Effector memory CD4-positive, alpha-beta T cell (primary cell): Measurements from ENCODE around the gene CANT1.
A peak's percentile ranks its signal among the peaks of the same experiment; 100 is the strongest.

ENCODE experiments used
- DNase-seq, 3 donors: peaks; one replicate each; pipeline ENCODE4 v3.0.0-alpha.2; 2020
- H3K27ac ChIP-seq: 2 replicates; pipeline ENCODE4 v1.7.0; 2013; ENCODE audit warnings: mild to moderate bottlenecking, low read length, moderate library complexity; ENCODE audit not compliant: insufficient read depth, poor library complexity, severe bottlenecking
- H3K27me3 ChIP-seq: replicated peaks from 2 replicates; pipeline ENCODE4 v1.7.0; 2013; ENCODE audit warnings: mild to moderate bottlenecking, low read length; ENCODE audit not compliant: insufficient read depth, control insufficient read depth, poor library complexity, severe bottlenecking
- H3K36me3 ChIP-seq: 2 replicates; pipeline ENCODE4 v1.7.0; 2013; ENCODE audit warnings: mild to moderate bottlenecking, low read length, moderate library complexity; ENCODE audit not compliant: control insufficient read depth, insufficient read depth
- H3K4me1 ChIP-seq: 2 replicates; pipeline ENCODE4 v1.7.0; 2013; ENCODE audit warnings: low read length, mild to moderate bottlenecking; ENCODE audit not compliant: control insufficient read depth, insufficient read depth, poor library complexity, severe bottlenecking
- H3K4me3 ChIP-seq: 2 replicates; pipeline ENCODE4 v1.7.0; 2013; ENCODE audit warnings: low read length, low read depth, mild to moderate bottlenecking; ENCODE audit not compliant: insufficient read depth, poor library complexity, severe bottlenecking
- H3K9me3 ChIP-seq: 2 replicates; pipeline ENCODE4 v1.7.0; 2013; ENCODE audit warnings: mild to moderate bottlenecking, low read length, moderate library complexity; ENCODE audit not compliant: control insufficient read depth

Gene CANT1

GRCh38 chr17:79043191-79043930, 33.8 kb upstream of the CANT1 start:
- H3K4me1 ChIP-seq, result no peaks in the 10 kb centered on the region
- H3K4me3 ChIP-seq, result no peak overlapping the region
- no peaks in the 10 kb centered on the region for H3K27me3 ChIP-seq
- no peak overlapping the region for H3K27ac ChIP-seq
- H3K9me3 ChIP-seq, result no peaks in the 10 kb centered on the region
- no peaks in the 10 kb centered on the region for H3K36me3 ChIP-seq
- no peak for DNase-seq

- Histone ChIP-seq H3K27me3 (no peaks in the 10 kb centered on the region), H3K4me1 (no peaks in the 10 kb centered on the region), H3K4me3 (no peak overlapping the region), H3K9me3 (no peaks in the 10 kb centered on the region), H3K27ac (no peak overlapping the region), H3K36me3 (no peaks in the 10 kb centered on the region)
- peak; percentile 25 to 52 (median 34) for DNase-seq
Measured at GRCh38 chr17:79042421-79043190, 33.0 kb upstream of the CANT1 start.

- no peaks in the 10 kb centered on the region for H3K36me3 ChIP-seq
- no peaks in the 10 kb centered on the region for H3K4me1 ChIP-seq
- no peak overlapping the region for H3K4me3 ChIP-seq
- H3K27me3 ChIP-seq, result no peaks in the 10 kb centered on the region
- H3K27ac ChIP-seq, result no peak overlapping the region
- DNase-seq, result no peak
- H3K9me3 ChIP-seq, result no peaks in the 10 kb centered on the region
Measured at GRCh38 chr17:79041723-79042420, 32.3 kb upstream of the CANT1 start.

- Histone ChIP-seq H3K27ac (no peak overlapping the region), H3K4me3 (no peak overlapping the region), H3K4me1 (no peaks in the 10 kb centered on the region), H3K27me3 (no peaks in the 10 kb centered on the region), H3K36me3 (no peaks in the 10 kb centered on the region), H3K9me3 (no peaks in the 10 kb centered on the region)
- no peak for DNase-seq
Measured at GRCh38 chr17:79041041-79041570, 31.5 kb upstream of the CANT1 start.

- no peak for DNase-seq
- H3K36me3 ChIP-seq, result no peaks in the 10 kb centered on the region
- no peaks in the 10 kb centered on the region for H3K4me1 ChIP-seq
- no peaks in the 10 kb centered on the region for H3K27me3 ChIP-seq
- H3K9me3 ChIP-seq, result no peaks in the 10 kb centered on the region
- no peak overlapping the region for H3K27ac ChIP-seq
- no peak overlapping the region for H3K4me3 ChIP-seq
Measured at GRCh38 chr17:79039886-79040285, 30.3 kb upstream of the CANT1 start.

- H3K9me3 ChIP-seq, result no peaks in the 10 kb centered on the region
- no peaks in the 10 kb centered on the region for H3K4me1 ChIP-seq
- no peak overlapping the region for H3K4me3 ChIP-seq
- no peaks in the 10 kb centered on the region for H3K36me3 ChIP-seq
- H3K27ac ChIP-seq, result no peak overlapping the region
- DNase-seq, result no peak
- H3K27me3 ChIP-seq, result no peaks in the 10 kb centered on the region
Measured at GRCh38 chr17:79039171-79039570, 29.6 kb upstream of the CANT1 start.

GRCh38 chr17:79038545-79039135, 29.1 kb upstream of the CANT1 start:
- H3K4me3 ChIP-seq, result no peak overlapping the region
- no peaks in the 10 kb centered on the region for H3K4me1 ChIP-seq
- no peaks in the 10 kb centered on the region for H3K9me3 ChIP-seq
- H3K27ac ChIP-seq, result no peak overlapping the region
- no peak for DNase-seq
- H3K27me3 ChIP-seq, result no peaks in the 10 kb centered on the region
- no peaks in the 10 kb centered on the region for H3K36me3 ChIP-seq

GRCh38 chr17:79036596-79036995, 27.0 kb upstream of the CANT1 start:
- Histone ChIP-seq H3K9me3 (no peaks in the 10 kb centered on the region), H3K27me3 (no peaks in the 10 kb centered on the region), H3K27ac (no peak overlapping the region), H3K36me3 (no peaks in the 10 kb centered on the region), H3K4me1 (no peaks in the 10 kb centered on the region), H3K4me3 (no peak overlapping the region)
- no peak for DNase-seq

GRCh38 chr17:79036181-79036580, 26.6 kb upstream of the CANT1 start:
- DNase-seq, result no peak
- no peaks in the 10 kb centered on the region for H3K4me1 ChIP-seq
- no peak overlapping the region for H3K4me3 ChIP-seq
- H3K27me3 ChIP-seq, result no peaks in the 10 kb centered on the region
- H3K9me3 ChIP-seq, result no peaks in the 10 kb centered on the region
- H3K36me3 ChIP-seq, result no peaks in the 10 kb centered on the region
- no peak overlapping the region for H3K27ac ChIP-seq
